ENCODE data around the gene MSI2. TPM values are rescaled to one million over a fixed set of nuclear protein-coding genes. Genes with fewer than 3 reads are reported as not detected.

MSI2 gene
- total and polyA plus RNA-seq, 2 donors (not counting 1 experiment from before 2014, with no cell fraction given): 16.1 to 196 TPM

GRCh38 chr17:57268181-57268580, 11.9 kb downstream of the MSI2 start:
- no peak overlapping the region for H3K4me2 ChIP-seq (replicated peaks; ENCODE audit: low read depth, low read length, poor library complexity, severe bottlenecking)
- H3K9ac ChIP-seq (ENCODE audit: low read length): no peak overlapping the region
- H4K20me1 ChIP-seq (ENCODE audit: control insufficient read depth, insufficient read depth, low read length, poor library complexity, severe bottlenecking): peaks cover 59% of the 10 kb centered on the region
- peaks cover 78% of the 10 kb centered on the region for H3K79me2 ChIP-seq (ENCODE audit: control insufficient read depth, insufficient read depth, low read length)
- intact Hi-C loops (cut with micrococcal nuclease): no loop called here
- Mint-ChIP-seq H3K4me3 (no peak overlapping the region), H3K27me3 (no peaks in the 10 kb centered on the region), H3K9me3 (ENCODE audit: insufficient read depth) (no peaks in the 10 kb centered on the region), H3K4me1 (peaks cover 8% of the 10 kb centered on the region), H3K27ac (no peak overlapping the region)
- no peaks in the 10 kb centered on the region for H3K4me1 ChIP-seq (ENCODE audit: control insufficient read depth in 2 of 2, insufficient read depth in 2 of 2, low read length in 2 of 2)
- H3K36me3 ChIP-seq (replicated peaks in 1 of 2; ENCODE audit: control extremely low read depth in 1 of 2, control insufficient read depth in 1 of 2, extremely low read depth in 1 of 2, insufficient read depth in 2 of 2, low read length in 1 of 2): peaks cover 4 to 78% of the 10 kb centered on the region in 2 experiments
- H3K9me3 ChIP-seq (ENCODE audit: control extremely low read depth in 1 of 3, control insufficient read depth in 2 of 3, insufficient read depth in 1 of 3, low read length in 2 of 3): no peaks in the 10 kb centered on the region
- DNase-seq (no peak), ATAC-seq (ENCODE audit: low read depth) (no peak)
- no peak overlapping the region for H3K27ac ChIP-seq (ENCODE audit: low read length in 2 of 2)
- no peaks in the 10 kb centered on the region for H3K27me3 ChIP-seq (replicated peaks in 1 of 4; ENCODE audit: control extremely low read depth in 1 of 4, control insufficient read depth in 3 of 4, insufficient read depth in 4 of 4, low read length in 3 of 4)
- H3K4me3 ChIP-seq (ENCODE audit: control extremely low read depth in 1 of 5, extremely low read depth in 1 of 5, insufficient read depth in 1 of 5, low read depth in 2 of 5, low read length in 4 of 5): no peak overlapping the region
- CTCF ChIA-PET: interaction anchor here (2.1 kb wide), 1 partner anchor 25 kb away, joined by 10 read pairs; no protein-coding TSS in a partner anchor
- no peak overlapping the region for H2AFZ ChIP-seq (ENCODE audit: insufficient read depth, low read depth, low read length, poor library complexity, severe bottlenecking)
- POLR2A ChIA-PET: no interaction called here
- TF ChIP-seq CTCF (IDR thresholded peaks at IDR 0.05): no peak
- no peak for TF ChIP-seq EZH2 (IDR thresholded peaks at IDR 0.05; ENCODE audit: borderline replicate concordance, insufficient read depth, low read depth, low read length, poor library complexity, severe bottlenecking)
- 93% methylated on average over 5 of the region's 8 CpGs for WGBS (ENCODE audit: insufficient coverage)

GRCh38 chr17:57269052-57269451, 12.7 kb downstream of the MSI2 start:
- DNase-seq (no peak), ATAC-seq (ENCODE audit: low read depth) (no peak)
- no peak overlapping the region for H3K27ac ChIP-seq (ENCODE audit: low read length in 2 of 2)
- peaks cover 0 to 76% of the 10 kb centered on the region in 2 experiments for H3K36me3 ChIP-seq (replicated peaks in 1 of 2; ENCODE audit: control extremely low read depth in 1 of 2, control insufficient read depth in 1 of 2, extremely low read depth in 1 of 2, insufficient read depth in 2 of 2, low read length in 1 of 2)
- intact Hi-C loops (cut with micrococcal nuclease): no loop called here
- H4K20me1 ChIP-seq (ENCODE audit: control insufficient read depth, insufficient read depth, low read length, poor library complexity, severe bottlenecking): peaks cover 59% of the 10 kb centered on the region
- Mint-ChIP-seq H3K27ac (no peak overlapping the region), H3K4me1 (peaks cover 8% of the 10 kb centered on the region), H3K4me3 (no peak overlapping the region), H3K27me3 (no peaks in the 10 kb centered on the region), H3K9me3 (ENCODE audit: insufficient read depth) (no peaks in the 10 kb centered on the region)
- ChIA-PET CTCF (interaction anchor here (0.9 to 2.5 kb wide), 2 partner anchors 11 to 25 kb away, joined by 3 to 16 read pairs; no protein-coding TSS in a partner anchor), POLR2A (no interaction called here)
- no peaks in the 10 kb centered on the region for H3K27me3 ChIP-seq (replicated peaks in 1 of 4; ENCODE audit: control extremely low read depth in 1 of 4, control insufficient read depth in 3 of 4, insufficient read depth in 4 of 4, low read length in 3 of 4)
- no peaks in the 10 kb centered on the region for H3K4me1 ChIP-seq (ENCODE audit: control insufficient read depth in 2 of 2, insufficient read depth in 2 of 2, low read length in 2 of 2)
- no peak overlapping the region for H3K9ac ChIP-seq (ENCODE audit: low read length)
- H3K79me2 ChIP-seq (ENCODE audit: control insufficient read depth, insufficient read depth, low read length): peaks cover 69% of the 10 kb centered on the region
- WGBS (ENCODE audit: insufficient coverage): 96% methylated on average over 3 of the region's 3 CpGs
- no peaks in the 10 kb centered on the region for H3K9me3 ChIP-seq (ENCODE audit: control extremely low read depth in 1 of 3, control insufficient read depth in 2 of 3, insufficient read depth in 1 of 3, low read length in 2 of 3)
- no peak overlapping the region for H3K4me3 ChIP-seq (ENCODE audit: control extremely low read depth in 1 of 5, extremely low read depth in 1 of 5, insufficient read depth in 1 of 5, low read depth in 2 of 5, low read length in 4 of 5)
- TF ChIP-seq CTCF (IDR thresholded peaks at IDR 0.05) (no peak), EZH2 (IDR thresholded peaks at IDR 0.05; ENCODE audit: borderline replicate concordance, insufficient read depth, low read depth, low read length, poor library complexity, severe bottlenecking) (no peak)
- H3K4me2 ChIP-seq (replicated peaks; ENCODE audit: low read depth, low read length, poor library complexity, severe bottlenecking): no peak overlapping the region
- H2AFZ ChIP-seq (ENCODE audit: insufficient read depth, low read depth, low read length, poor library complexity, severe bottlenecking): no peak overlapping the region

Measured in B cell (primary cell).